ENCODE measurements around the gene GNG12.

Gene GNG12

GRCh38 chr1:67717876-67718275 lies 115.4 kb downstream of the GNG12 start:
- TF ChIP-seq, protein P1, sequence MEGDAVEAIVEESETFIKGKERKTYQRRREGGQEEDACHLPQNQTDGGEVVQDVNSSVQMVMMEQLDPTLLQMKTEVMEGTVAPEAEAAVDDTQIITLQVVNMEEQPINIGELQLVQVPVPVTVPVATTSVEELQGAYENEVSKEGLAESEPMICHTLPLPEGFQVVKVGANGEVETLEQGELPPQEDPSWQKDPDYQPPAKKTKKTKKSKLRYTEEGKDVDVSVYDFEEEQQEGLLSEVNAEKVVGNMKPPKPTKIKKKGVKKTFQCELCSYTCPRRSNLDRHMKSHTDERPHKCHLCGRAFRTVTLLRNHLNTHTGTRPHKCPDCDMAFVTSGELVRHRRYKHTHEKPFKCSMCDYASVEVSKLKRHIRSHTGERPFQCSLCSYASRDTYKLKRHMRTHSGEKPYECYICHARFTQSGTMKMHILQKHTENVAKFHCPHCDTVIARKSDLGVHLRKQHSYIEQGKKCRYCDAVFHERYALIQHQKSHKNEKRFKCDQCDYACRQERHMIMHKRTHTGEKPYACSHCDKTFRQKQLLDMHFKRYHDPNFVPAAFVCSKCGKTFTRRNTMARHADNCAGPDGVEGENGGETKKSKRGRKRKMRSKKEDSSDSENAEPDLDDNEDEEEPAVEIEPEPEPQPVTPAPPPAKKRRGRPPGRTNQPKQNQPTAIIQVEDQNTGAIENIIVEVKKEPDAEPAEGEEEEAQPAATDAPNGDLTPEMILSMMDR (IDR thresholded peaks at IDR 0.05; ENCODE audit: low read depth, low read length, missing control alignments) = no peak
- DNase-seq (ENCODE audit: low read depth) = no peak
- no peak overlapping the region for H3K4me3 ChIP-seq (ENCODE audit: low read depth, low read length)

DNA sequence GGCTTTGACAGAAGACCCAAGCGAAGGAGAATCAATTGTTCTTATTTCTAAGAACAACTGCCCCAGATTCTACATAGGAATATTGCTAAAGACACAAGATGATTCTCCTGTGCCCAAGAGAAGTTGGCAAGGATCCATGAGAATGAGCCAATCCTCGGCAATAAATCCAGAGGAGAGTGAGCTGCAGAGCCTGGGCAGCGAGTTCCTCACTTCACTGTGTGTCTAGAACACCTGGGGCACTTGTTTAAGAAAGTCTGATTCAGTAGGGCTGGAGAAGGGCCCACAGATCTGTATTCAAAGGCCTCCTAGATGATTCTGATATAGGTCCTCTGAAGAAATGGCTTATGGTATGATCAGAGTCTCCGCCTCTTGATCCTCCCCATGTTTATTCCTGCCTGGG lies 116.5 kb downstream of the GNG12 start:
- no peak for DNase-seq (ENCODE audit: low read depth)
- TF ChIP-seq, protein P1 (IDR thresholded peaks at IDR 0.05; ENCODE audit: low read depth, low read length, missing control alignments) = no peak
- H3K4me3 ChIP-seq (ENCODE audit: low read depth, low read length) = no peak overlapping the region

- TF ChIP-seq, protein P1 (IDR thresholded peaks at IDR 0.05; ENCODE audit: low read depth, low read length, missing control alignments) = no peak
- no peak overlapping the region for H3K4me3 ChIP-seq (ENCODE audit: low read depth, low read length)
- DNase-seq (ENCODE audit: low read depth) = no peak
Measured at GRCh38 chr1:67715819-67716218, 117.4 kb downstream of the GNG12 start.

DNA sequence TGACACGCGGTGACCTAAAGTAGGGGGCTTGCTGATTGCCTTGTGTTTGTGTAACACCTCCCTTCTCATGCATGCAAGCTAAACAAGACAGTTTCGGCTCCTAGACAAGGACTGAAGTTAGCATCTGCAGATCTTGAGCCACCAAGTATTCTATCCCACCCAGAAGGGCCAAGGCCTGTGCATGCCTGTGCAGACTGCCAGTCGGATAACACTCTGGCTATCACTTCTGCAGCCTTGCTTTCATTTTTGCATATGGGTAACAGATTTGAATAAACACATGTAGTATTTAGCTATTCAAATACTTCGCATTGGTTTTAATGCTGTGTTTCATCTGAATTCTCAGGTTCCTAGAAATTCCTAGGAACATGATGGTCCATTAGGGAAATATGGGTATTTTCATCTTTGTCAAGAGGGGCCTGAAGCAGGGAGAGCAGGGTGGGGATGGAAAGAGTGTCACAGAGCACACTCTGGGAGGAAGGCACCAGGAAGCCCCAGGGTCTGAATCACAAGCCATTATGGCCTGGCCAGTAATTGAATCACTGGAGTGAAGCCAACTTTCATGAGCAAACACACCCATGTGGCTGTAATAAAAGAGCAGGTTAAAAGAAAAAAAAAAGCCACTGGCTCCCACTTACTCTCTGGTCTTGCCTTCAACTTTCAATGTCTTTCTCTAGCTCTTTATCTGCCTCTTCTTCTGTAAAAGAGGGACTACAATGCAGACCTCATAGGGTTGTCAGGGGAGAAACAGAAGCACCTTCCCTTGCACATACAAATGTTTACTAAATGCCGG lies 120.0 kb downstream of the GNG12 start:
- H3K4me3 ChIP-seq (ENCODE audit: low read depth, low read length) = no peak overlapping the region
- DNase-seq (ENCODE audit: low read depth) = no peak
- TF ChIP-seq, protein P1 (IDR thresholded peaks at IDR 0.05; ENCODE audit: low read depth, low read length, missing control alignments) = no peak

DNA sequence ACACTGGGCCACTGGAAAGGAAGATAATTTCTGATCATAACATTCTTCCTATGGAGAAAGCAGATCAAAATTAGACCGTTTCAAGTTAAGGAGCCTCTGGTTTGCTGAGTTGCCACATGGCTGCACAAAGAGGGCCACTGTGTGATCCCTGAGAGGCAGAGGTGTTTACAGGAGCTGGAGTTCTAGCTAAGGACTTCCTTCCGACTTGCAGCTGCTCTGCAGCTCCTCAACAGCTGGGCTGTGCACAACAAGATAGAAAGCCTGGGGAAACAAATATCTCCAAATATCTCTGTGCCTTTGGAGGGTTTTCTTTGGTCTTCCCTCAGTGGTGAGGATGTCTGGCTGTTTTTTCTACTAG lies 121.4 kb downstream of the GNG12 start:
- TF ChIP-seq, protein P1 (IDR thresholded peaks at IDR 0.05; ENCODE audit: low read depth, low read length, missing control alignments) = no peak
- H3K4me3 ChIP-seq (ENCODE audit: low read depth, low read length) = no peak overlapping the region
- DNase-seq (ENCODE audit: low read depth) = no peak

GRCh38 chr1:67711158-67711854 lies 122.0 kb downstream of the GNG12 start:
- TF ChIP-seq, protein P1 (IDR thresholded peaks at IDR 0.05; ENCODE audit: low read depth, low read length, missing control alignments) = no peak
- DNase-seq (ENCODE audit: low read depth) = no peak
- H3K4me3 ChIP-seq (ENCODE audit: low read depth, low read length) = no peak overlapping the region

All from GM12864 (cell line).